Measurements from ENCODE around the gene MASP1. TPM values are rescaled to one million over a fixed set of nuclear protein-coding genes. Genes with fewer than 3 reads are reported as not detected.
"Not testable (repeated sequence)": the region's sequence is repeated elsewhere in the genome, so short reads cannot be mapped to it uniquely, and the experiment has no call there.

The MASP1 gene
- total and polyA plus RNA-seq, 8 donors = 0.42 to 8.0 (median 6.2) TPM

DNA sequence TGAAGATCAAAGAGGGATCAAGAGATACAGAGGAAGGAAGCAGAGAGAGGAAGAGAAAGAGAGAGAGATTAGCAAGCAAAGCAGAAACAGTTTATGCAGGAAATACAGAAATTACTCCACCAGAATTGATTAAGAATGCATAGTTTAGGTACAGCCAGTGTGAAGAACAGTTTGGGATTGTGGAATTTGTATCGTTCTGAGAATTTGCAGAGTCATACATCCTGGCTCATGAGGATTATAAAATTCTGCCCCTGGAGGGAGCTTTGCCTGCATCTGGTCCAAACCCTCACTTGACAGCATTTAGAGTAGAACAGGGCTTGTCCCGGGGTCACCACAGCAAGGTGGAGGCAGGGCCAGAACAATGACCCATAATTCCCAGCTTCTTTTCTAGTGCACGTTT is 44.1 kb downstream of the MASP1 start:
- H3K27me3 ChIP-seq = no peaks in the 10 kb centered on the region
- no peak overlapping the region for H3K27ac ChIP-seq
- no peaks in the 10 kb centered on the region for H3K9me3 ChIP-seq
- no peaks in the 10 kb centered on the region for H3K36me3 ChIP-seq
- intact Hi-C loops (cut with DNase I) = no loop called here
- no peak overlapping the region for H3K4me3 ChIP-seq
- ATAC-seq = no peak
- TF ChIP-seq, protein P1, sequence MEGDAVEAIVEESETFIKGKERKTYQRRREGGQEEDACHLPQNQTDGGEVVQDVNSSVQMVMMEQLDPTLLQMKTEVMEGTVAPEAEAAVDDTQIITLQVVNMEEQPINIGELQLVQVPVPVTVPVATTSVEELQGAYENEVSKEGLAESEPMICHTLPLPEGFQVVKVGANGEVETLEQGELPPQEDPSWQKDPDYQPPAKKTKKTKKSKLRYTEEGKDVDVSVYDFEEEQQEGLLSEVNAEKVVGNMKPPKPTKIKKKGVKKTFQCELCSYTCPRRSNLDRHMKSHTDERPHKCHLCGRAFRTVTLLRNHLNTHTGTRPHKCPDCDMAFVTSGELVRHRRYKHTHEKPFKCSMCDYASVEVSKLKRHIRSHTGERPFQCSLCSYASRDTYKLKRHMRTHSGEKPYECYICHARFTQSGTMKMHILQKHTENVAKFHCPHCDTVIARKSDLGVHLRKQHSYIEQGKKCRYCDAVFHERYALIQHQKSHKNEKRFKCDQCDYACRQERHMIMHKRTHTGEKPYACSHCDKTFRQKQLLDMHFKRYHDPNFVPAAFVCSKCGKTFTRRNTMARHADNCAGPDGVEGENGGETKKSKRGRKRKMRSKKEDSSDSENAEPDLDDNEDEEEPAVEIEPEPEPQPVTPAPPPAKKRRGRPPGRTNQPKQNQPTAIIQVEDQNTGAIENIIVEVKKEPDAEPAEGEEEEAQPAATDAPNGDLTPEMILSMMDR (IDR thresholded peaks at IDR 0.05) = no peak
- H3K4me1 ChIP-seq = no peaks in the 10 kb centered on the region
- no peak for DNase-seq

DNA sequence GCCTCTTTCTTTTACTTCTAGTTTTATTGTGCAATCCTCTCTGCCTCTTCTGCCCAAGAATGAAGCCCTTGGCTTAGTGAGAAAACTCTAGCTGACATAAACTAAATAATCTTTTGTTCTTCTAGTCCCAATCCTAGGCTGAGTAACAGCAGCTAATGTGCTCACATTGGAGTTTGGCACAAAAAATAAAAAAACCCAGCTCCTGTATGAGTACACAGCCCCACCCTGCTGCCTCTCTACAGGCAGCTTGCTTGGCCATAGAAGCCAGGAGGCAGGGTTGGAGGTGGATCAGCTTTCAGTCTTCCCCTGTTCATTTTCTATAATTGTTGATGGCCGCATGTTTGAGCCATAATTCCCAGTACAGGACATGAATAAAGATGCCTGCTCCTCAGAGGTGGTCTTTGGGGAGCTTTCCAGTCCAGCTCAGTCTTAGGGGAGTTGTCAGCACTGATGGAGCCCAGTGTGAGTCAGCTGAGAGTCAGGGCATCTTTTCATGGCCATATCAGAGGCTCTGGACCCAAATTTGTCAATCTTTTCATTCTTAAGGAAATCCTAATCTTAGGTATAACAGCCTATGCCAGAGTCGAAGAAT is 47.5 kb downstream of the MASP1 start:
- Histone ChIP-seq H3K36me3 (no peaks in the 10 kb centered on the region), H3K27me3 (no peaks in the 10 kb centered on the region), H3K9me3 (no peaks in the 10 kb centered on the region), H3K4me3 (no peak overlapping the region), H3K27ac (no peak overlapping the region), H3K4me1 (no peaks in the 10 kb centered on the region)
- intact Hi-C loops (cut with DNase I) = no loop called here
- ATAC-seq = peak; percentile 15
- no peak for DNase-seq
- TF ChIP-seq, protein P1 (IDR thresholded peaks at IDR 0.05) = no peak

DNA sequence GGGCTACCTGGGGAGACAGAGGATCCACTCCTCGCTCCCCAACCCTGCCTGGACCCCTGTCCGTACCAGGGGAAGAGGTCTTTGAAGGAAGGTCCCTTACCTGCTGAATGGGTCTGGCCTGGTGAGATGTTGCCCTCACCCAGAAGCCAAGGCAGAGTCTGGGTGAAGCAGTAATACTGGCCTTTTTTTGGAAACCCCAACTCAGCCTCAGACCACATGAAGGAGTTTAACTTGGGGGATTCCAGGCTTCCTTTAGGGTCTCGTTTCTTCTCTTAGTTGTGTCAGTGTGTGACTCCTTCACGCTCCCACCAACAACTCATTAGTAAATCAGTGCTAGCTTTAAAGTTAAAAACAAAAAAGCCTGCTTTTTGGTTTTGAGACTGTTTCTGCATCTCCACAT is 48.6 kb downstream of the MASP1 start:
- Histone ChIP-seq H3K36me3 (no peaks in the 10 kb centered on the region), H3K4me1 (no peaks in the 10 kb centered on the region), H3K4me3 (no peak overlapping the region), H3K9me3 (no peaks in the 10 kb centered on the region), H3K27ac (no peak overlapping the region), H3K27me3 (no peaks in the 10 kb centered on the region)
- ATAC-seq (no peak), DNase-seq (no peak)
- TF ChIP-seq, protein P1 (IDR thresholded peaks at IDR 0.05) = no peak
- intact Hi-C loops (cut with DNase I) = no loop called here

DNA sequence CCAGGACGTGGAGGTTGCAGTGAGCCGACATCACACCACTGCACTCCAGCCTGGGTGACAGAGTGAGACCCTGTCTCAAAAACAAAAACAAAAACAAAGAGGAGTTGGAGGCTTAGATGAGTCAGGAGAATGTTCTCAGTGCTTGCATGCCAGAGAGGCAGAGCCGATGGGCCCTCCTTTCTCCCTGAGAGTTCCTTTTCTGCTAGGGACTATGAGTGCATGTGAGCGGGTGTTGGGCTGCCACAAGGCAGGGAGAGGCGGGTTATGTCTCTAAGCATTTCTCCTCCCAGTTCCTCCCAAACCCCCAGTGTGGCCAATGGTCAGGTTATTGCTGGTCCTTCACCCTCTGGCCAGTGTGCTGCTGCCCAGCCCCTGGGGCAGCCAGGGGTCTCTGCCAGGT is 49.1 kb downstream of the MASP1 start:
- Histone ChIP-seq H3K4me3 (no peak overlapping the region), H3K4me1 (no peaks in the 10 kb centered on the region), H3K27me3 (no peaks in the 10 kb centered on the region), H3K9me3 (no peaks in the 10 kb centered on the region), H3K36me3 (no peaks in the 10 kb centered on the region), H3K27ac (no peak overlapping the region)
- no peak for ATAC-seq
- TF ChIP-seq, protein P1 (IDR thresholded peaks at IDR 0.05) = no peak
- intact Hi-C loops (cut with DNase I) = no loop called here
- no peak for DNase-seq

DNA sequence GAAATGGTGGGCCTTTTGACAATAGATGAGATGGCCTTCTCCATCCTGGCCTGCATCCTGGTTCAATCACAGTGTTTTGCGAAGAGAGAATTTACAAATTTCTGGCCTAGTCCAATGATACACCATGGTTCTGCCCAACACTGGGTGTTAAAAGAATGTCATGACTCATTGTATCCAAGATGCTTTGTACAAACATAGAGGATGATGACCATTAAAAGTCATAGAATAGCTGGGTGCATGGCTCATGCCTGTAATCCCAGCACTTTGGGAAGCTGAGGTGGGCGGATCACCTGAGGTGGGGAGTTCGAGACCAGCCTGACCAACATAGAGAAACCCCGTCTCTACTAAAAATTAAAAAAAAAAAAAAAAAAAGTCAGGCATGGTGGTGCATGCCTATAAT is 52.7 kb downstream of the MASP1 start:
- H3K27me3 ChIP-seq; H3K4me3 ChIP-seq; H3K4me1 ChIP-seq; ATAC-seq; H3K27ac ChIP-seq; H3K9me3 ChIP-seq; H3K36me3 ChIP-seq; DNase-seq; intact Hi-C loops (cut with DNase I): not testable (repeated sequence)

DNA sequence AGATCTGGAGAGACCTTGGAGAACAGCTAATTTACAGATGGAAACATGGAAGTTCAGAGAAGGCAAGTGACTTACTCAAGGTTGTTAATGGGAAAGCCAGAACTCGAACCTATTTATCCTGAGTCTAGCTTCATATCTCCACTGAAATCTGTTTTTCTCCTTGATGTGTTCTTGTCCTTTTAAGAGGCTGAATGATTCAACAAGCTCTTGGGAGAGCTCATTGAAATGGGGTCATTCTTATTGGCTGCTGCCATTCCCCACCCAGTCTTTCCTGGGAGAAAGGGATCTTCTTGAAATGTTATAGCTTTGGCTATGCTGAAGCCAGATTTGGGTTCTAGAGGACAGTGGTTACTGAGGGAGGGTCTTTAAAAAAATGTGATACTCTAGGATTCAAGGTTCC is 53.3 kb downstream of the MASP1 start:
- no peak for ATAC-seq

More for the DNA sequence above, 53.3 kb downstream of the MASP1 start:
- TF ChIP-seq, protein P1 (IDR thresholded peaks at IDR 0.05) = no peak
- Histone ChIP-seq H3K4me3 (no peak overlapping the region), H3K27ac (no peak overlapping the region), H3K36me3 (no peaks in the 10 kb centered on the region), H3K4me1 (no peaks in the 10 kb centered on the region), H3K27me3 (no peaks in the 10 kb centered on the region), H3K9me3 (no peaks in the 10 kb centered on the region)
- DNase-seq = no peak
- intact Hi-C loops (cut with DNase I) = no loop called here

Data from left lung (tissue), 10 donors.